Smooth muscle cell (in vitro differentiated cells): ENCODE data around the gene CHRM3. TPM values are rescaled to one million over a fixed set of nuclear protein-coding genes. Genes with fewer than 3 reads are reported as not detected.

ENCODE experiments used
- DNase-seq: peaks from one replicate; lab custom pipeline; 2025; ENCODE audit not compliant: unreplicated experiment; lab: John Stamatoyannopoulos, UW
- H2AFZ ChIP-seq: fragments of 200-600 bp; sonication (generic); 2 replicates; pipeline ENCODE4 v1.6.0; 2016; ENCODE audit warnings: antibody characterized with exemption, low read depth, mild to moderate bottlenecking
- H3F3A ChIP-seq: fragments of 200-600 bp; sonication (generic); 2 replicates; pipeline ENCODE4 v1.6.0; 2017; ENCODE audit warnings: antibody characterized with exemption, low read depth
- H3K27ac ChIP-seq: fragments of 200-600 bp; sonication (generic); 2 replicates; pipeline ENCODE4 v1.5.1; 2016; ENCODE audit warnings: low read depth, mild to moderate bottlenecking
- H3K27me3 ChIP-seq: fragments of 200-600 bp; sonication (generic); 2 replicates; pipeline ENCODE4 v1.6.1; 2016; ENCODE audit warnings: low read depth, mild to moderate bottlenecking
- H3K36me3 ChIP-seq: fragments of 200-600 bp; sonication (generic); 2 replicates; pipeline ENCODE4 v1.5.1; 2016; ENCODE audit warnings: low read depth
- H3K4me1 ChIP-seq: fragments of 200-600 bp; sonication (generic); 2 replicates; pipeline ENCODE4 v1.5.1; 2016; ENCODE audit warnings: low read depth
- H3K4me2 ChIP-seq: fragments of 200-600 bp; sonication (generic); 2 replicates; pipeline ENCODE4 v1.6.0; 2016; ENCODE audit warnings: mild to moderate bottlenecking
- H3K4me3 ChIP-seq: fragments of 200-600 bp; sonication (generic); 2 replicates; pipeline ENCODE4 v1.5.1; 2016; ENCODE audit warnings: mild to moderate bottlenecking
- H3K79me2 ChIP-seq: fragments of 200-600 bp; sonication (generic); 2 replicates; pipeline ENCODE4 v1.6.0; 2016; ENCODE audit warnings: low read depth, mild to moderate bottlenecking
- H3K9ac ChIP-seq: fragments of 200-600 bp; sonication (generic); 2 replicates; pipeline ENCODE4 v1.6.0; 2016; ENCODE audit warnings: low read depth
- H3K9me3 ChIP-seq: fragments of 200-600 bp; sonication (generic); replicated peaks from 2 replicates; pipeline ENCODE4 v1.5.1; 2016; ENCODE audit warnings: low read depth
- H4K20me1 ChIP-seq: fragments of 200-600 bp; sonication (generic); 2 replicates; pipeline ENCODE4 v1.6.0; 2016; ENCODE audit warnings: low read depth
- CTCF ChIP-seq: fragments of 200-600 bp; sonication (generic); IDR thresholded peaks from 2 replicates; pipeline ENCODE4 v1.5.1; 2017; ENCODE audit warnings: borderline replicate concordance, mild to moderate bottlenecking, antibody characterized with exemption; ENCODE audit not compliant: insufficient read depth, poor library complexity, severe bottlenecking
- WGBS: methylation state at CpG from one replicate; pipeline ENCODE4 v1.1.7; 2016; ENCODE audit warnings: low lambda C conversion rate; 5-methylcytosine and 5-hydroxymethylcytosine counted together
- polyA plus RNA-seq: library from polyadenylated mRNA; unstranded; fragments of >200 nt; fragmentation: Nextera tagmentation; extraction: Ambion mirVana; gene quantifications from 2 replicates; pipeline ENCODE4 v1.2.1, GENCODE V29; 2016
- total RNA-seq: library from RNA; depleted of rRNA; stranded (reverse); fragments of >200 nt; gene quantifications from 2 replicates; pipeline ENCODE4 v1.2.3, GENCODE V29; 2014

Gene CHRM3
- total and polyA plus RNA-seq, 2 experiments from 2014 or later, result 2.4 to 20.3 TPM

GRCh38 chr1:239392271-239392670, 5.9 kb downstream of the CHRM3 start:
- H3K4me2 ChIP-seq, result no peak overlapping the region
- H3K4me1 ChIP-seq, result no peaks in the 10 kb centered on the region
- no peak for TF ChIP-seq CTCF
- no peak overlapping the region for H3K4me3 ChIP-seq
- DNase-seq, result no peak
- H3K79me2 ChIP-seq, result no peaks in the 10 kb centered on the region
- H3F3A ChIP-seq, result no peaks in the 10 kb centered on the region
- H3K9me3 ChIP-seq, result no peaks in the 10 kb centered on the region
- H3K9ac ChIP-seq, result no peak overlapping the region
- H3K27ac ChIP-seq, result no peak overlapping the region
- H3K36me3 ChIP-seq, result no peaks in the 10 kb centered on the region
- no peaks in the 10 kb centered on the region for H4K20me1 ChIP-seq
- 85% methylated on average over 3 of the region's 3 CpGs for WGBS
- peaks cover 34% of the 10 kb centered on the region for H3K27me3 ChIP-seq
- no peak overlapping the region for H2AFZ ChIP-seq

GRCh38 chr1:239394107-239394506, 7.7 kb downstream of the CHRM3 start:
- Histone ChIP-seq H3K9me3 (no peaks in the 10 kb centered on the region), H3K79me2 (no peaks in the 10 kb centered on the region), H2AFZ (no peak overlapping the region), H3K4me2 (no peak overlapping the region), H3K27me3 (peaks cover 16% of the 10 kb centered on the region), H3K4me3 (no peak overlapping the region), H3K9ac (no peak overlapping the region), H3K36me3 (no peaks in the 10 kb centered on the region), H3K4me1 (no peaks in the 10 kb centered on the region), H3F3A (no peaks in the 10 kb centered on the region), H4K20me1 (no peaks in the 10 kb centered on the region), H3K27ac (no peak overlapping the region)
- WGBS, result 62% methylated on average over 2 of the region's 2 CpGs
- no peak for DNase-seq
- TF ChIP-seq CTCF, result no peak

- Histone ChIP-seq H3K36me3 (no peaks in the 10 kb centered on the region), H2AFZ (no peak overlapping the region), H3K27ac (no peak overlapping the region), H3K4me2 (no peak overlapping the region), H3K4me3 (no peak overlapping the region), H4K20me1 (no peaks in the 10 kb centered on the region), H3F3A (no peaks in the 10 kb centered on the region), H3K4me1 (no peaks in the 10 kb centered on the region), H3K27me3 (no peaks in the 10 kb centered on the region), H3K9ac (no peak overlapping the region), H3K79me2 (no peaks in the 10 kb centered on the region), H3K9me3 (no peaks in the 10 kb centered on the region)
- DNase-seq, result no peak
- no peak for TF ChIP-seq CTCF
- WGBS, result 86% methylated on average over 6 of the region's 6 CpGs
Observed at GRCh38 chr1:239413916-239414315, 27.5 kb downstream of the CHRM3 start.

GRCh38 chr1:239417221-239417620, 30.9 kb downstream of the CHRM3 start:
- no peak for DNase-seq
- H4K20me1 ChIP-seq, result no peaks in the 10 kb centered on the region
- TF ChIP-seq CTCF, result no peak
- H3K27me3 ChIP-seq, result no peaks in the 10 kb centered on the region
- H3K9me3 ChIP-seq, result no peaks in the 10 kb centered on the region
- no peaks in the 10 kb centered on the region for H3K79me2 ChIP-seq
- no peaks in the 10 kb centered on the region for H3F3A ChIP-seq
- H3K4me3 ChIP-seq, result no peak overlapping the region
- H3K27ac ChIP-seq, result no peak overlapping the region
- 86% methylated on average over 2 of the region's 2 CpGs for WGBS
- no peak overlapping the region for H3K9ac ChIP-seq
- H3K4me1 ChIP-seq, result no peaks in the 10 kb centered on the region
- H3K4me2 ChIP-seq, result no peak overlapping the region
- H2AFZ ChIP-seq, result no peak overlapping the region
- H3K36me3 ChIP-seq, result no peaks in the 10 kb centered on the region
